ENCODE results near the gene KLF14. TPM values are rescaled to one million over a fixed set of nuclear protein-coding genes. Genes with fewer than 3 reads are reported as not detected.
"Not testable (repeated sequence)": the region's sequence is repeated elsewhere in the genome, so short reads cannot be mapped to it uniquely, and the experiment has no call there.

Gene KLF14
- polyA plus RNA-seq, 2 donors, result not detected

DNA sequence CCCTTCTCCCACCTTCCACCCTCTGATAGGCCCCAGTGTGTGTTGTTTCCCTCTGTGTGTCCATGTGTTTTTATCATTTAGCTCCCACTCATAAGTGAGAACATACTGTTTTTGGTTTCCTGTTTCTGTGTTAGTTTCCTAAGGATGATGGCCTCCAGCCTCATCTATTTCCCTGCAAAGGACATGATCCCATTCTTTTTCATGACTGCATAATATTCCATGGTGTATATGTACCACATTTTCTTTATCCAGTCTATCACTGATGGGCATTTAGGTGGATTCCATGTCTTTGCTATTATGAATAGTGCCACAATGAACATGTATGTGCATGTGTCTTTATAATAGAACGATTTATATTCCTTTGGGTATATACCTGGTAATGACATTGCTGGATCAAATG is 41.6 kb downstream of the KLF14 start:
- H3K9me3 ChIP-seq (ENCODE audit: control insufficient read depth in 2 of 2, insufficient read depth in 1 of 2, low read depth in 1 of 2, low read length in 1 of 2); H3K36me3 ChIP-seq (ENCODE audit: control insufficient read depth in 2 of 2, insufficient read depth in 2 of 2, low read length in 1 of 2); H3K27ac ChIP-seq (ENCODE audit: low read depth in 2 of 2, low read length in 1 of 2); H3K27me3 ChIP-seq (ENCODE audit: control insufficient read depth in 1 of 2, insufficient read depth in 2 of 2, low read length in 2 of 2); H3K4me1 ChIP-seq (ENCODE audit: control insufficient read depth in 2 of 2, insufficient read depth in 2 of 2, low read length in 1 of 2); H3K4me3 ChIP-seq (ENCODE audit: low read depth in 1 of 2, low read length in 2 of 2): not testable (repeated sequence)
- whole genome bisulfite sequencing, 2 donors, result 89 to 90% methylated on average over 1 of the region's 1 CpG

DNA sequence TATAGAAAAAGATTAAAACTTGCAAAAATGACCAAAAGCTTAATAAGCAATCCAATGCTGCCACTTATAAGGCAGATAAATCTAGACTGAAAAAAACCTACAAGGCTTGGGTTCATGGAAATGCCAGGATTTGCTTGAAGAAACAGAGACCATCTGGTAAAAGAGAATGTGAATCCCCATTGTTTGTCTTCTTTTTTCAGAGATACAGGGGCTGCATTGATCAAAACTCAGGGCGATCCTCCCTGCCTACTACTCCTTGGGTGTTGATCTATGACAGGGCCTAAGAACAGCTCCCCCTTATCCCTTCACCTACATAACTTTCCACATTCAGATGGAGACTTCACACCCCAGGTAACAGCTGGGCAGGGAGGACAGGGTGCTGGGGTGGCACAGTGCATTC is 44.3 kb downstream of the KLF14 start:
- no peaks in the 10 kb centered on the region for H3K36me3 ChIP-seq (ENCODE audit: control insufficient read depth in 2 of 2, insufficient read depth in 2 of 2, low read length in 1 of 2)
- H3K27me3 ChIP-seq (ENCODE audit: control insufficient read depth in 1 of 2, insufficient read depth in 2 of 2, low read length in 2 of 2), result peaks cover 0 to 5% of the 10 kb centered on the region in 2 donors
- H3K4me3 ChIP-seq (ENCODE audit: low read depth in 1 of 2, low read length in 2 of 2), result no peak overlapping the region
- WGBS, 2 donors, result 84 to 96% methylated on average over 1 of the region's 1 CpG
- no peak overlapping the region for H3K27ac ChIP-seq (ENCODE audit: low read depth in 2 of 2, low read length in 1 of 2)
- H3K9me3 ChIP-seq (ENCODE audit: control insufficient read depth in 2 of 2, insufficient read depth in 1 of 2, low read depth in 1 of 2, low read length in 1 of 2), result peaks cover 0 to 2% of the 10 kb centered on the region in 2 donors
- no peaks in the 10 kb centered on the region for H3K4me1 ChIP-seq (ENCODE audit: control insufficient read depth in 2 of 2, insufficient read depth in 2 of 2, low read length in 1 of 2)

DNA sequence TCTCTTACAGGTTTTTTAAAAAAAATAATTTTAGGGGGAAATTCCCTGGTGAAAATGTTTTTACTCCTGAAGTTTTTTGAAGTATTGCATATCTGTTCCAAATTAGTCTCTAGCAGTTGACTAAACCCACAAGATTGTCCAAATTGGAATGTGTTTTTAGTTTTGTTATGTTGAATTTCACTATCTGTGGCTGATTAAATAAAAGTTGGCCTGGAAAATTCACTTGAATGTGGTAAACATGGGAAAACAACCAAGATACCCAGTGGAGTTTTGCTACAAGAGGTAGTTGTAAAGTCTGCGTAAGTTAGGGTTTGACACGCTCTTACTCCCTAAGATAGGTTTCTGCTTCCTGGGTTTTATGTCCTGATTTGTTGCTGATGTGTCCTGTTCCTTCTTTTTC is 51.0 kb downstream of the KLF14 start:
- peaks cover 0 to 5% of the 10 kb centered on the region in 2 donors for H3K27me3 ChIP-seq (ENCODE audit: control insufficient read depth in 1 of 2, insufficient read depth in 2 of 2, low read length in 2 of 2)
- H3K36me3 ChIP-seq (ENCODE audit: control insufficient read depth in 2 of 2, insufficient read depth in 2 of 2, low read length in 1 of 2), result no peaks in the 10 kb centered on the region
- H3K4me3 ChIP-seq (ENCODE audit: low read depth in 1 of 2, low read length in 2 of 2), result no peak overlapping the region
- H3K27ac ChIP-seq (ENCODE audit: low read depth in 2 of 2, low read length in 1 of 2), result no peak overlapping the region
- no peaks in the 10 kb centered on the region for H3K4me1 ChIP-seq (ENCODE audit: control insufficient read depth in 2 of 2, insufficient read depth in 2 of 2, low read length in 1 of 2)
- H3K9me3 ChIP-seq (ENCODE audit: control insufficient read depth in 2 of 2, insufficient read depth in 1 of 2, low read depth in 1 of 2, low read length in 1 of 2), result no peaks in the 10 kb centered on the region
- WGBS, 2 donors, result 96 to 97% methylated on average over 2 of the region's 2 CpGs

Other genes starting within 250 kb of the KLF14 start
- gene MEST, start 242.1 kb downstream of the KLF14 start, polyA plus RNA-seq, result 1 to 10 TPM; 4.8 to 8.6 TPM
- gene COPG2, start 65.5 kb downstream of the KLF14 start, polyA plus RNA-seq, result 10 to 100 TPM in 1 of 2 donors, 1 to 10 TPM in 1; 6.6 to 14.2 TPM
- gene TSGA13, start 47.7 kb downstream of the KLF14 start, polyA plus RNA-seq, result not detected